A549 (cell line): ENCODE measurements around the gene CIRBP. TPM values are rescaled to one million over a fixed set of nuclear protein-coding genes. Genes with fewer than 3 reads are reported as not detected.

Experiments
- ATAC-seq, 2 experiments: fragments of 200-7000 bp in 1 of 2; fragments of >200 bp in 1 of 2; cut with Nextera tagmentation in 1 of 2; cut with Tn5 transposase in 1 of 2; 3 replicates each; pipeline versions ENCODE4 v1.8.0 to v1.9.1; 2018 to 2020; ENCODE audit warnings: mild to moderate bottlenecking in 1 of 2, moderate library complexity in 1 of 2
- CTCF ChIA-PET: fragments of 300-600 bp; sonication (Branson Sonifier 250); formaldehyde crosslinking; extraction: SDS; loops from one replicate; lab custom pipeline; 2021; ENCODE audit warnings: antibody characterized with exemption, inconsistent platforms; lab: Yijun Ruan, JAX
- POLR2A ChIA-PET: fragments of 350-600 bp; formaldehyde crosslinking; extraction: SDS; loops from one replicate; lab custom pipeline; 2021; ENCODE audit warnings: antibody characterized with exemption, inconsistent platforms; lab: Yijun Ruan, JAX
- DNase-seq, 2 experiments: peaks; one replicate each; pipeline versions ENCODE4 v3.0.0 to v3.0.0-alpha.2; 2011 to 2016; ENCODE audit warnings: low read depth in 1 of 2, low spot score in 1 of 2
- FAIRE-seq: peaks from 2 replicates; lab custom pipeline; 2011; peaks lifted over from hg19 to GRCh38; lab: Jason Lieb, UNC
- H3K27ac ChIP-seq, 2 experiments: fragments of >200 bp; sonication (Bioruptor Twin); formaldehyde crosslinking; 3 replicates each; pipeline ENCODE4 v1.5.1; 2016 to 2017
- H3K4me1 ChIP-seq: fragments of >200 bp; sonication (Bioruptor Twin); formaldehyde crosslinking; 3 replicates; pipeline ENCODE4 v1.6.1; 2016
- H3K4me2 ChIP-seq: fragments of >200 bp; sonication (Bioruptor Twin); formaldehyde crosslinking; 3 replicates; pipeline ENCODE4 v1.6.1; 2016
- H3K4me3 ChIP-seq: fragments of >200 bp; sonication (Bioruptor Twin); formaldehyde crosslinking; 3 replicates; pipeline ENCODE4 v1.5.1; 2016
- H3K9me3 ChIP-seq: fragments of >200 bp; sonication (Bioruptor Twin); formaldehyde crosslinking; 3 replicates; pipeline ENCODE4 v1.6.1; 2016
- BHLHE40 ChIP-seq: IDR thresholded peaks from 2 replicates; pipeline ENCODE4 v1.6.1; 2012; ENCODE audit warnings: low read depth, low read length, inconsistent platforms
- CEBPB ChIP-seq, 2 experiments: fragments of >200 bp in 1 of 2; sonication (Bioruptor Twin) in 1 of 2; formaldehyde crosslinking in 1 of 2; IDR thresholded peaks; 2 replicates each; pipeline ENCODE4 v1.6.1; 2012 to 2016
- EP300 ChIP-seq, 2 experiments: fragments of >200 bp; sonication (Bioruptor Twin); formaldehyde crosslinking; IDR thresholded peaks; 2 replicates in 1 of 2; 3 replicates in 1 of 2; pipeline ENCODE4 v1.6.1; 2016 to 2017
- FOSB ChIP-seq: fragments of 250-450 bp; sonication (Bioruptor Pico); IDR thresholded peaks from 2 replicates; pipeline ENCODE4 v1.5.0; 2020; ENCODE audit warnings: mild to moderate bottlenecking, moderate library complexity
- FOSL2 ChIP-seq, 2 experiments: fragments of 450-650 bp in 1 of 2; fragments of >200 bp in 1 of 2; sonication (Bioruptor Twin) in 1 of 2; formaldehyde crosslinking; IDR thresholded peaks; 2 replicates each; pipeline versions ENCODE4 v1.5.0 to v1.6.1; 2016 to 2020; ENCODE audit warnings: mild to moderate bottlenecking in 1 of 2, moderate library complexity in 1 of 2
- GATA3 ChIP-seq: IDR thresholded peaks from 2 replicates; pipeline ENCODE4 v1.6.1; 2012; ENCODE audit warnings: borderline replicate concordance
- HOXB13 ChIP-seq: fragments of 250-450 bp; sonication (Bioruptor Pico); IDR thresholded peaks from 2 replicates; pipeline ENCODE4 v1.5.0; 2020; ENCODE audit warnings: low read depth, mild to moderate bottlenecking, moderate library complexity
- JUN ChIP-seq, 2 experiments: fragments of >200 bp; sonication (Bioruptor Twin); formaldehyde crosslinking; IDR thresholded peaks; 2 replicates in 1 of 2; 3 replicates in 1 of 2; pipeline ENCODE4 v1.6.1; 2016 to 2017
- MAX ChIP-seq: IDR thresholded peaks from 2 replicates; pipeline ENCODE4 v1.6.1; 2012
- NPAS2 ChIP-seq: fragments of 250-450 bp; sonication (Bioruptor Pico); IDR thresholded peaks from 2 replicates; pipeline ENCODE4 v1.8.0; 2022; ENCODE audit warnings: mild to moderate bottlenecking, moderate library complexity, borderline replicate concordance
- NR3C1 ChIP-seq: fragments of >200 bp; sonication (Bioruptor Twin); formaldehyde crosslinking; IDR thresholded peaks from 3 replicates; pipeline ENCODE4 v1.6.1; 2017
- POLR2A ChIP-seq: IDR thresholded peaks from 2 replicates; pipeline ENCODE4 v1.6.1; 2012; ENCODE audit warnings: mild to moderate bottlenecking, low read length
- WGBS: methylation state at CpG from one replicate; pipeline ENCODE4 v1.1.6; 2017; ENCODE audit errors: missing lambda C conversion rate; 5-methylcytosine and 5-hydroxymethylcytosine counted together
- polyA plus RNA-seq, 4 experiments: library from polyadenylated mRNA; depleted of rRNA in 3 of 4; stranded (reverse); fragments of >200 nt; fragmentation: RNase III in 1 of 4; extraction: RNeasy Plus Mini Kit Qiagen cat#74134 plus additional on column Dnase treatment in 1 of 4; gene quantifications; 2 replicates in 3 of 4; 3 replicates in 1 of 4; pipeline ENCODE4 v1.2.3, GENCODE V29; 2011 to 2017
- TF ChIP-seq, protein P1 (sequence below): IDR thresholded peaks from 2 replicates; pipeline ENCODE4 v1.6.1; 2012; ENCODE audit warnings: low read depth, borderline replicate concordance

Gene CIRBP
- polyA plus RNA-seq, 2 of the 4 experiments (the other 2 are of a cell fraction), result 151 to 178 TPM

GRCh38 chr19:1275976-1276627 is 7.0 kb downstream of the CIRBP start:
- Histone ChIP-seq H3K4me1 (peaks cover 36% of the 10 kb centered on the region), H3K4me3 (peak overlapping the region; percentile 80), H3K9me3 (no peaks in the 10 kb centered on the region), H3K27ac (peak overlapping the region; percentile 96 to 100), H3K4me2 (peak overlapping the region; percentile 99)
- DNase-seq (no peak), ATAC-seq (peak in 1 of 2 experiments; percentile 74; a peak in 2 of 6 replicates), FAIRE-seq (no peak)
- CTCF ChIA-PET, result interaction anchor here (5.3 kb wide), 1 partner anchor 32 kb away, joined by 39 read pairs; no protein-coding TSS in a partner anchor
- TF ChIP-seq CEBPB (IDR thresholded peaks at IDR 0.05) (no peak), MAX (peak; percentile 26), HOXB13 (CRISPR knock-in tag) (0 out of 2 replicates have a peak, but pooled peaks have one; percentile 21), GATA3 (no peak), NPAS2 (CRISPR knock-in tag) (no peak), EP300 (IDR thresholded peaks at IDR 0.05) (no peak)
- TF ChIP-seq, protein P1, sequence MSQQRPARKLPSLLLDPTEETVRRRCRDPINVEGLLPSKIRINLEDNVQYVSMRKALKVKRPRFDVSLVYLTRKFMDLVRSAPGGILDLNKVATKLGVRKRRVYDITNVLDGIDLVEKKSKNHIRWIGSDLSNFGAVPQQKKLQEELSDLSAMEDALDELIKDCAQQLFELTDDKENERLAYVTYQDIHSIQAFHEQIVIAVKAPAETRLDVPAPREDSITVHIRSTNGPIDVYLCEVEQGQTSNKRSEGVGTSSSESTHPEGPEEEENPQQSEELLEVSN, result peak; percentile 57; the same call in 1 of the 2 replicates
- 11% methylated on average over 31 of the region's 43 CpGs for WGBS
- POLR2A ChIA-PET, result no interaction called here

DNA sequence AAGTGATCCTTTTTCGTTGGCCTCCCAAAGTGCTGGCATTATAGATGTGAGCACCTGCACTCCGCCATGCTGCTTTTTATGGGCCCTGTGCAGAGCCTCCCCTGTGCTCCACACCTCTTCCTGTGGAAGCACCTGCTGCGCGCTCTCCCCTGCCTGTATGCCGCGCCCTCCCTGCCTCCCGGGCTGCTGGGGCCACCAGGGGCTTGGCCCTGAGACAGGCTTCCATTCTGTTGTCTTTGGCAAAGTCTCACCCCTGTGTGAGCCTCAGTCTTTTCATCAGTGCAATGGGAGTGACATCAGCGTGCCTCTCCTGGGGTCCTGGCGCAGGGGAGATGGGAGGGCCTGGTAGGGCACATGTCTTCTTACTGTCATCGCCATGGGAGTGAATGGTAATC is 7.5 kb downstream of the CIRBP start:
- no peak for FAIRE-seq
- peak overlapping the region; percentile 80 for H3K4me3 ChIP-seq
- no peak for ATAC-seq
- CTCF ChIA-PET, result no interaction called here
- peak overlapping the region; percentile 99 for H3K4me2 ChIP-seq
- 81% methylated on average over 10 of the region's 10 CpGs for WGBS
- no peak for DNase-seq
- H3K27ac ChIP-seq, result peak overlapping the region; percentile 96 to 100
- H3K9me3 ChIP-seq, result no peaks in the 10 kb centered on the region
- H3K4me1 ChIP-seq, result peaks cover 31% of the 10 kb centered on the region
- POLR2A ChIA-PET, result no interaction called here
- no peak for TF ChIP-seq POLR2A
- no peak for TF ChIP-seq BHLHE40
- no peak for TF ChIP-seq FOSL2 (IDR thresholded peaks at IDR 0.05)
- no peak for TF ChIP-seq FOSL2 (CRISPR knock-in tag; IDR thresholded peaks at IDR 0.05)
- TF ChIP-seq, all 56 proteins: peak for 0

DNA sequence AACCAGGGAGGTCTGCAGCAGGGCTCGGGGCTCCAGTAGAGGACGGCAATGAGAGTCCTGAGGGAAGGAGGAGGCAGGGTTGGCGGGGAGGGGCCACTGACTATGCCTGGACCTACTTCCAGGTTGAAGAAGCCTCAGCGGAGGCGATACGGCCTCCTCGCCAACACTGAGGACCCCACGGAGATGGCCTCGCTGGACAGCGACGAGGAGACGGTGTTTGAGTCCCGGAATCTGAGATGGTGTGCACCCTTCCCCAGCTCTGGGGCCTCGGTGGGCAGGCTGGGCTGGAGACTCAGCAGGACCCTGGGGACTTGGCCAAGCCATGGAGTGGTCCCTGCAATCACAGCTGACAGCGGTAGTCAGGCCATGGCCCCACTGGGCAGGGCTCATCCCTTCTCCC is 7.9 kb downstream of the CIRBP start:
- CTCF ChIA-PET, result interaction anchor here (1.1 kb wide), 1 partner anchor 40 kb away, joined by 4 read pairs; no protein-coding TSS in a partner anchor
- Histone ChIP-seq H3K9me3 (no peaks in the 10 kb centered on the region), H3K27ac (peak overlapping the region in 1 of 2 experiments; percentile 100; a peak in 2 of 6 replicates), H3K4me3 (peak overlapping the region; percentile 80; the same call in 2 of the 3 replicates), H3K4me2 (peak overlapping the region; percentile 99), H3K4me1 (peaks cover 26% of the 10 kb centered on the region)
- ATAC-seq, result no peak
- POLR2A ChIA-PET, result no interaction called here
- TF ChIP-seq FOSB (CRISPR knock-in tag) (no peak), JUN (IDR thresholded peaks at IDR 0.05) (no peak)
- no peak for DNase-seq
- 95% methylated on average over 14 of the region's 15 CpGs for WGBS
- FAIRE-seq, result no peak

DNA sequence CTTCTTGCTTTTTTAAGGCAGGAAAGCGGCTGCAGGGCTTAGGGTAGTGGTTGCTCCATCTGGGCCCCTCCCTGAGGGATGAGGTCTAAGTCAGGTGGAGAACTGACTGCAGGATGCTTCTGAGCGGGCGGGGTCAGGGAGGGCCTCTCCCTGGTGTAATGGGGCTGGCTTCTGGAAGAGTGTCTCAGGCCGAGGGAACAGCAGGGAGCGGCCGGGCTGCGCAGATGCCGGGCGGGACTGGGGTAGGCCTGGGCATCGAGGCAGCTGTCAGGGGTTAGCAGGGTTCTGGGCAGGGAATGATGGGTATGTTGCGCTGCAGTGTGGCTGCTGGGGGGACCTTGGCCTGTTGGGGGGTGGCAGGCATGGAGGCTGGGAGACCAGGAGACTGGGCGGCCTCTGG is 8.9 kb downstream of the CIRBP start:
- ChIA-PET CTCF (interaction anchor here (0.7 to 4.0 kb wide), 5 partner anchors 34 to 132 kb away, joined by 4 to 37 read pairs (median 4); no protein-coding TSS in a partner anchor), POLR2A (no interaction called here)
- no peak for FAIRE-seq
- H3K27ac ChIP-seq, result no peak overlapping the region
- H3K4me1 ChIP-seq, result peaks cover 24% of the 10 kb centered on the region
- H3K4me3 ChIP-seq, result no peak overlapping the region
- no peak overlapping the region for H3K4me2 ChIP-seq
- 82% methylated on average over 10 of the region's 12 CpGs for WGBS
- TF ChIP-seq NR3C1, result no peak
- no peak for TF ChIP-seq CEBPB (IDR thresholded peaks at IDR 0.05)
- H3K9me3 ChIP-seq, result no peaks in the 10 kb centered on the region
- ATAC-seq, result no peak
- no peak for DNase-seq
